Keratinocyte (primary cell): ENCODE results near the gene MLIP.

Source experiments
- EZH2 ChIP-seq: IDR thresholded peaks from one replicate; pipeline ENCODE4 v1.6.1; 2012; ENCODE audit warnings: inconsistent platforms, mild to moderate bottlenecking, low read length, moderate library complexity
- TF ChIP-seq, protein P1 (sequence below), 3 experiments: IDR thresholded peaks in 1 of 3; conservative IDR thresholded peaks in 1 of 3; optimal IDR thresholded peaks in 1 of 3; 2 replicates in 2 of 3; 3 replicates in 1 of 3; pipeline versions ENCODE3 to v1.5.1; 2011; ENCODE audit warnings: low read length in 3 of 3, mild to moderate bottlenecking in 3 of 3, moderate library complexity in 2 of 3, control low read depth in 1 of 3, inconsistent platforms in 1 of 3; ENCODE audit not compliant: insufficient read depth in 2 of 3; ENCODE audit errors: extremely low read depth in 1 of 3

DNA sequence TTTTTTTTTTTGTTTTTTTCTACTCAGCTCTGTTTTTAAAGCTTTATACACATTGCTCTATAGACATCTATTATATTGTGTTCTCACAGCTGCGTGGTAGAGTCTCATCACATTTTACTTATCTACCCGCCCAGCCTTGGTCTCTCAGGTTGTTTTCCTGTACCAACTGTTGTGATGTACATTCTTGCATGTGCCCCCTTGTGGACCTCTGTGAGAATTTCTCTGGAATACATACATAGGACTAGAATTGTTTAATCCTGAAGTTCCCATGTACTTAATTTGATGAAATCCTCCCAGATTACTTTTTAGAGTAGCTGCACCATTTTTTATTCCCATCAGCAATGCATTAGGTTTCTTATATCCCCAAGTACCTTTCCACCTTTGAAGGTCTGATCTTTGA, 156.6 kb downstream of the MLIP start:
- TF ChIP-seq, protein P1, sequence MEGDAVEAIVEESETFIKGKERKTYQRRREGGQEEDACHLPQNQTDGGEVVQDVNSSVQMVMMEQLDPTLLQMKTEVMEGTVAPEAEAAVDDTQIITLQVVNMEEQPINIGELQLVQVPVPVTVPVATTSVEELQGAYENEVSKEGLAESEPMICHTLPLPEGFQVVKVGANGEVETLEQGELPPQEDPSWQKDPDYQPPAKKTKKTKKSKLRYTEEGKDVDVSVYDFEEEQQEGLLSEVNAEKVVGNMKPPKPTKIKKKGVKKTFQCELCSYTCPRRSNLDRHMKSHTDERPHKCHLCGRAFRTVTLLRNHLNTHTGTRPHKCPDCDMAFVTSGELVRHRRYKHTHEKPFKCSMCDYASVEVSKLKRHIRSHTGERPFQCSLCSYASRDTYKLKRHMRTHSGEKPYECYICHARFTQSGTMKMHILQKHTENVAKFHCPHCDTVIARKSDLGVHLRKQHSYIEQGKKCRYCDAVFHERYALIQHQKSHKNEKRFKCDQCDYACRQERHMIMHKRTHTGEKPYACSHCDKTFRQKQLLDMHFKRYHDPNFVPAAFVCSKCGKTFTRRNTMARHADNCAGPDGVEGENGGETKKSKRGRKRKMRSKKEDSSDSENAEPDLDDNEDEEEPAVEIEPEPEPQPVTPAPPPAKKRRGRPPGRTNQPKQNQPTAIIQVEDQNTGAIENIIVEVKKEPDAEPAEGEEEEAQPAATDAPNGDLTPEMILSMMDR (optimal IDR thresholded peaks at IDR 0.05 in 1 of 3, IDR thresholded peaks at IDR 0.05 in 1 of 3, conservative IDR thresholded peaks at IDR 0.05 in 1 of 3; ENCODE audit: extremely low read depth in 1 of 3, insufficient read depth in 2 of 3, low read length in 3 of 3) = peak; percentile 36 to 52 (median 43)
- no peak for TF ChIP-seq EZH2
